ENCODE data around the gene PSMB4. TPM values are rescaled to one million over a fixed set of nuclear protein-coding genes. Genes with fewer than 3 reads are reported as not detected.

PSMB4 gene
- total RNA-seq, 1 experiment from 2014 or later = 414 TPM

DNA sequence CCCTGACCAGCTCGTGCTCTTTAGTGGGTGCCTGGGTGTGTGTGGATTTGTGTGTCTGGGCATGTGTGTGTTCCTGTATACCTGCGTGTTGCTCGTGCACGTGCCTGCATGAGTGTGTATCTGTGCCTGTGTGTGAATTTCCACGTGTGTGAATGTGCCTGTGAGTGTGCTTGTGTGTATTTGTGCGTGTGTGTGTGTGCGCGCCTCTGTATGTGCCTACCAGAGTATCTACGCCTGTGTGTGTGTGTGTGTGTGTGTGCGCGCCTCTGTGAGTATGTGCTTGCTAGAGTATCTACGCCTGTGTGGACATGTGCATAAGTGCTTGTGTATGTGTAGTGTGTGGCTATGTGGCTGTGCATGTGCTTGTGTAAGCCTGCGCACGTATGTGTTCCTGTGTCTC is 26.2 kb upstream of the PSMB4 start:
- no peak for ATAC-seq
- H3K4me3 Mint-ChIP-seq = peak overlapping the region; percentile 15; the same call in 1 of the 2 replicates
- peaks cover 24% of the 10 kb centered on the region for H3K4me1 Mint-ChIP-seq
- TF ChIP-seq CREB1 (CRISPR knock-in tag; IDR thresholded peaks at IDR 0.05) = no peak
- no peak for TF ChIP-seq ETV6 (CRISPR knock-in tag; IDR thresholded peaks at IDR 0.05)
- no peak for TF ChIP-seq TP53 (CRISPR knock-in tag; IDR thresholded peaks at IDR 0.05)
- TF ChIP-seq ZNF138 (CRISPR knock-in tag; conservative IDR thresholded peaks at IDR 0.05) = no peak
- H3K36me3 Mint-ChIP-seq = no peaks in the 10 kb centered on the region
- DNase-seq (ENCODE audit: low spot score) = no peak
- CTCF ChIA-PET = interaction anchor here (0.7 to 1.8 kb wide), 3 partner anchors 27 to 72 kb away, joined by 3 to 15 read pairs (median 12); no protein-coding TSS in a partner anchor
- no peaks in the 10 kb centered on the region for H3K27me3 Mint-ChIP-seq (ENCODE audit: low read depth)
- peak overlapping the region; percentile 5; the same call in 1 of the 2 replicates for H3K27ac Mint-ChIP-seq
- no peaks in the 10 kb centered on the region for H3K9me3 Mint-ChIP-seq
- POLR2A ChIA-PET = interaction anchor here (0.8 to 1.3 kb wide), 2 partner anchors 26 to 63 kb away, joined by 3 read pairs; partner anchors contain the start of gene PSMB4

DNA sequence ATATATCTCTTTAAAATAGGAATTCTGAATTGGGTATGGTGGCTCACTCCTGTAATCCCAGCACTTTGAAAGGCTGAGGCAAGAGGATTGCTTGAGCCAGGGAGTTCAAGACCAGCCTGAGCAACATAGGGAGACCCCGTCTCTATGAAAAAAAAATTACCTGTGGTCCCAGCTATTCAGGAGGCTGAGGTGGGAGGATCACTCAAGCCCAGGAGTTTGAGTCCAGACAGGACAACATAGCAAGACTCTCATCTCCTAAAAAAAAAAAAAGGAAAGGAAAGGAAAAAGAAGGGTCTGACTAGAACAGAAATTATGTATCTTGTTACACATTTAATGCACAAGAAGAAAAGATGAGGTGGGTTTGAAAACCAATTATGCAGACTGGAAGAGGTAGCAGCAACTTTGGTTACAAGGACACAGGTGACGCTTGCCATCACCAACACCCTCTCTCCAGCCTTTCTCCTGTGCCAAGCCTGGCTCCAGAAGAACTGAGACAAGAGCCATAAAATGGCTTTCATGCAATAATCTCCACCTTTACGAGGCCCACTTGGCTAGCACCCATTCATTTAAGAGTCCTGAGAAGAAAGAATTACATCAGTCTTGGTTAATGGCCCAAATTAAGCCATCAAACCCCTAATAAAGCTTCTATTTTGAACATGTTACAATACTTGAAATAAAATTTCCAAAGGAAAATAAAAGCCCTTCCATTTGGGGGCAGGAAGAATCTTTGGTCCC is 22.1 kb upstream of the PSMB4 start:
- Mint-ChIP-seq H3K27me3 (ENCODE audit: low read depth) (no peaks in the 10 kb centered on the region; the same call in 1 of the 2 replicates), H3K27ac (no peak overlapping the region), H3K4me3 (no peak overlapping the region), H3K9me3 (no peaks in the 10 kb centered on the region), H3K36me3 (no peaks in the 10 kb centered on the region), H3K4me1 (peaks cover 12% of the 10 kb centered on the region)
- no peak for DNase-seq (ENCODE audit: low spot score)
- no peak for ATAC-seq
- TF ChIP-seq ZNF232 (CRISPR knock-in tag; IDR thresholded peaks at IDR 0.05) = no peak
- TF ChIP-seq, protein P1, sequence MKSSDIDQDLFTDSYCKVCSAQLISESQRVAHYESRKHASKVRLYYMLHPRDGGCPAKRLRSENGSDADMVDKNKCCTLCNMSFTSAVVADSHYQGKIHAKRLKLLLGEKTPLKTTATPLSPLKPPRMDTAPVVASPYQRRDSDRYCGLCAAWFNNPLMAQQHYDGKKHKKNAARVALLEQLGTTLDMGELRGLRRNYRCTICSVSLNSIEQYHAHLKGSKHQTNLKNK (CRISPR knock-in tag; IDR thresholded peaks at IDR 0.05) = no peak
- no peak for TF ChIP-seq NR3C1 (CRISPR knock-in tag; conservative IDR thresholded peaks at IDR 0.05; ENCODE audit: low read depth)
- TF ChIP-seq KAT7 (CRISPR knock-in tag; IDR thresholded peaks at IDR 0.05; ENCODE audit: borderline replicate concordance) = no peak
- TF ChIP-seq, protein P2, sequence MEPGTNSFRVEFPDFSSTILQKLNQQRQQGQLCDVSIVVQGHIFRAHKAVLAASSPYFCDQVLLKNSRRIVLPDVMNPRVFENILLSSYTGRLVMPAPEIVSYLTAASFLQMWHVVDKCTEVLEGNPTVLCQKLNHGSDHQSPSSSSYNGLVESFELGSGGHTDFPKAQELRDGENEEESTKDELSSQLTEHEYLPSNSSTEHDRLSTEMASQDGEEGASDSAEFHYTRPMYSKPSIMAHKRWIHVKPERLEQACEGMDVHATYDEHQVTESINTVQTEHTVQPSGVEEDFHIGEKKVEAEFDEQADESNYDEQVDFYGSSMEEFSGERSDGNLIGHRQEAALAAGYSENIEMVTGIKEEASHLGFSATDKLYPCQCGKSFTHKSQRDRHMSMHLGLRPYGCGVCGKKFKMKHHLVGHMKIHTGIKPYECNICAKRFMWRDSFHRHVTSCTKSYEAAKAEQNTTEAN (CRISPR knock-in tag; IDR thresholded peaks at IDR 0.05) = no peak
- no peak for TF ChIP-seq JAZF1 (CRISPR knock-in tag; IDR thresholded peaks at IDR 0.05)
- TF ChIP-seq, protein P3, sequence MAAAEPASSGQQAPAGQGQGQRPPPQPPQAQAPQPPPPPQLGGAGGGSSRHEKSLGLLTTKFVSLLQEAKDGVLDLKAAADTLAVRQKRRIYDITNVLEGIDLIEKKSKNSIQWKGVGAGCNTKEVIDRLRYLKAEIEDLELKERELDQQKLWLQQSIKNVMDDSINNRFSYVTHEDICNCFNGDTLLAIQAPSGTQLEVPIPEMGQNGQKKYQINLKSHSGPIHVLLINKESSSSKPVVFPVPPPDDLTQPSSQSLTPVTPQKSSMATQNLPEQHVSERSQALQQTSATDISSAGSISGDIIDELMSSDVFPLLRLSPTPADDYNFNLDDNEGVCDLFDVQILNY (CRISPR knock-in tag; IDR thresholded peaks at IDR 0.05) = no peak
- CTCF ChIA-PET = no interaction called here
- POLR2A ChIA-PET = no interaction called here

DNA sequence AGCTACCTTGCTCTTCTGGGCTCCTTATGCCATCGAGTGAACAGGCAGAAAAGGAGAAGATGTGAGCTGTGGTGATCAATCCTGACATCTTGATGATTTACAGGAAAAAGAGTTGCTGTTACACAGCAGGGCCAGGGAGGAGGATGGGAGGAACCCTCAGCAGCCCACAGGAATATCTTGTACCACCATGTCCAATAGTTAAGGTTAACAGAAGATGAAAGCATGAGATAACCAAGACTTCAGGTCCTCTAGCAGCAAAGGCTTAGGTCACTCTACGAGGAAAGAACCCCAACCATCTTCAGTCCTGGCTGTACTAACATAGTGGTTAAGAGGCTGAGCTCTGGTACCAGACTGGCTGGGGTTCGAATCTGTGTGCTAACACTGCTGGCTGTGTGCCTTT is 14.8 kb upstream of the PSMB4 start:
- ATAC-seq = no peak
- Mint-ChIP-seq H3K27me3 (ENCODE audit: low read depth) (peaks cover 7% of the 10 kb centered on the region), H3K9me3 (peaks cover 10% of the 10 kb centered on the region), H3K4me3 (no peak overlapping the region), H3K27ac (no peak overlapping the region), H3K36me3 (no peaks in the 10 kb centered on the region), H3K4me1 (no peaks in the 10 kb centered on the region)
- ChIA-PET CTCF (interaction anchor here (0.8 to 2.0 kb wide), 3 partner anchors 15 to 83 kb away, joined by 3 to 5 read pairs (median 4); no protein-coding TSS in a partner anchor), POLR2A (no interaction called here)
- TF ChIP-seq HMGA2 (CRISPR knock-in tag; IDR thresholded peaks at IDR 0.05) (no peak), CREB1 (CRISPR knock-in tag; IDR thresholded peaks at IDR 0.05) (no peak), MXD4 (CRISPR knock-in tag; IDR thresholded peaks at IDR 0.05; ENCODE audit: borderline replicate concordance) (no peak), GABPB1 (CRISPR knock-in tag; IDR thresholded peaks at IDR 0.05) (no peak), TP53 (CRISPR knock-in tag; IDR thresholded peaks at IDR 0.05) (no peak)
- TF ChIP-seq, protein P3 (CRISPR knock-in tag; IDR thresholded peaks at IDR 0.05) = no peak
- DNase-seq (ENCODE audit: low spot score) = no peak

DNA sequence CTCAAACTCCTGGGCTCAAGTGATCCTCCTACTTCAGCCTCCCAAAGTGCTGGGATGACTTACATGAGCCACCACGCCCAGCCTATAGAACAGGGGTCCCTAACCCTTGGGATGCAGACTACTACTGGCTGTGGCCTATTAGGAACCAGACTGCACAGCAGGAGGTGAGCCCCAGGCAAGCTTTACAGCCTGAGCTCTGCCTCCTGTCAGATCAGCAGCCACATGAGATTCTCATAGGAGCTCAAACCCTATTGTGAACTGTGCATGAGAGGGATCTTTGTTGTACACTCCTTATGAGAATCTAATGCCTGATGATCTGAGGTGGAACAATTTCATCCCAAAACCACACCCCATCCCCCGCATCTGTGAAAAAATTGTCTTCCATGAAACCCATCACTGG is 13.4 kb upstream of the PSMB4 start:
- POLR2A ChIA-PET = no interaction called here
- H3K4me3 Mint-ChIP-seq = no peak overlapping the region
- no peak for ATAC-seq
- peaks cover 7% of the 10 kb centered on the region for H3K27me3 Mint-ChIP-seq (ENCODE audit: low read depth)
- no peaks in the 10 kb centered on the region for H3K4me1 Mint-ChIP-seq
- no peak overlapping the region for H3K27ac Mint-ChIP-seq
- no peak for DNase-seq (ENCODE audit: low spot score)
- CTCF ChIA-PET = no interaction called here
- H3K9me3 Mint-ChIP-seq = peaks cover 10% of the 10 kb centered on the region
- no peaks in the 10 kb centered on the region for H3K36me3 Mint-ChIP-seq
- TF ChIP-seq ZNF396 (CRISPR knock-in tag; IDR thresholded peaks at IDR 0.05; ENCODE audit: borderline replicate concordance) (no peak), FOXJ3 (CRISPR knock-in tag; IDR thresholded peaks at IDR 0.05; ENCODE audit: borderline replicate concordance) (no peak), NFE2L1 (CRISPR knock-in tag; IDR thresholded peaks at IDR 0.05) (no peak), SP1 (CRISPR knock-in tag; conservative IDR thresholded peaks at IDR 0.05) (no peak), NFATC4 (CRISPR knock-in tag; IDR thresholded peaks at IDR 0.05) (no peak)
- TF ChIP-seq, protein P4, sequence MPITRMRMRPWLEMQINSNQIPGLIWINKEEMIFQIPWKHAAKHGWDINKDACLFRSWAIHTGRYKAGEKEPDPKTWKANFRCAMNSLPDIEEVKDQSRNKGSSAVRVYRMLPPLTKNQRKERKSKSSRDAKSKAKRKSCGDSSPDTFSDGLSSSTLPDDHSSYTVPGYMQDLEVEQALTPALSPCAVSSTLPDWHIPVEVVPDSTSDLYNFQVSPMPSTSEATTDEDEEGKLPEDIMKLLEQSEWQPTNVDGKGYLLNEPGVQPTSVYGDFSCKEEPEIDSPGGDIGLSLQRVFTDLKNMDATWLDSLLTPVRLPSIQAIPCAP (CRISPR knock-in tag; IDR thresholded peaks at IDR 0.05) = no peak
- TF ChIP-seq, protein P5, sequence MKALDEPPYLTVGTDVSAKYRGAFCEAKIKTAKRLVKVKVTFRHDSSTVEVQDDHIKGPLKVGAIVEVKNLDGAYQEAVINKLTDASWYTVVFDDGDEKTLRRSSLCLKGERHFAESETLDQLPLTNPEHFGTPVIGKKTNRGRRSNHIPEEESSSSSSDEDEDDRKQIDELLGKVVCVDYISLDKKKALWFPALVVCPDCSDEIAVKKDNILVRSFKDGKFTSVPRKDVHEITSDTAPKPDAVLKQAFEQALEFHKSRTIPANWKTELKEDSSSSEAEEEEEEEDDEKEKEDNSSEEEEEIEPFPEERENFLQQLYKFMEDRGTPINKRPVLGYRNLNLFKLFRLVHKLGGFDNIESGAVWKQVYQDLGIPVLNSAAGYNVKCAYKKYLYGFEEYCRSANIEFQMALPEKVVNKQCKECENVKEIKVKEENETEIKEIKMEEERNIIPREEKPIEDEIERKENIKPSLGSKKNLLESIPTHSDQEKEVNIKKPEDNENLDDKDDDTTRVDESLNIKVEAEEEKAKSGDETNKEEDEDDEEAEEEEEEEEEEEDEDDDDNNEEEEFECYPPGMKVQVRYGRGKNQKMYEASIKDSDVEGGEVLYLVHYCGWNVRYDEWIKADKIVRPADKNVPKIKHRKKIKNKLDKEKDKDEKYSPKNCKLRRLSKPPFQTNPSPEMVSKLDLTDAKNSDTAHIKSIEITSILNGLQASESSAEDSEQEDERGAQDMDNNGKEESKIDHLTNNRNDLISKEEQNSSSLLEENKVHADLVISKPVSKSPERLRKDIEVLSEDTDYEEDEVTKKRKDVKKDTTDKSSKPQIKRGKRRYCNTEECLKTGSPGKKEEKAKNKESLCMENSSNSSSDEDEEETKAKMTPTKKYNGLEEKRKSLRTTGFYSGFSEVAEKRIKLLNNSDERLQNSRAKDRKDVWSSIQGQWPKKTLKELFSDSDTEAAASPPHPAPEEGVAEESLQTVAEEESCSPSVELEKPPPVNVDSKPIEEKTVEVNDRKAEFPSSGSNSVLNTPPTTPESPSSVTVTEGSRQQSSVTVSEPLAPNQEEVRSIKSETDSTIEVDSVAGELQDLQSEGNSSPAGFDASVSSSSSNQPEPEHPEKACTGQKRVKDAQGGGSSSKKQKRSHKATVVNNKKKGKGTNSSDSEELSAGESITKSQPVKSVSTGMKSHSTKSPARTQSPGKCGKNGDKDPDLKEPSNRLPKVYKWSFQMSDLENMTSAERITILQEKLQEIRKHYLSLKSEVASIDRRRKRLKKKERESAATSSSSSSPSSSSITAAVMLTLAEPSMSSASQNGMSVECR (CRISPR knock-in tag; IDR thresholded peaks at IDR 0.05; ENCODE audit: borderline replicate concordance) = no peak

All from WTC11 (cell line).